ENCODE data around the gene CMSS1. TPM values are rescaled to one million over a fixed set of nuclear protein-coding genes. Genes with fewer than 3 reads are reported as not detected.
A peak's percentile ranks its signal among the peaks of the same experiment; 100 is the strongest.

The CMSS1 gene
- total RNA-seq, 1 donor from 2014 or later: 34.8 TPM

DNA sequence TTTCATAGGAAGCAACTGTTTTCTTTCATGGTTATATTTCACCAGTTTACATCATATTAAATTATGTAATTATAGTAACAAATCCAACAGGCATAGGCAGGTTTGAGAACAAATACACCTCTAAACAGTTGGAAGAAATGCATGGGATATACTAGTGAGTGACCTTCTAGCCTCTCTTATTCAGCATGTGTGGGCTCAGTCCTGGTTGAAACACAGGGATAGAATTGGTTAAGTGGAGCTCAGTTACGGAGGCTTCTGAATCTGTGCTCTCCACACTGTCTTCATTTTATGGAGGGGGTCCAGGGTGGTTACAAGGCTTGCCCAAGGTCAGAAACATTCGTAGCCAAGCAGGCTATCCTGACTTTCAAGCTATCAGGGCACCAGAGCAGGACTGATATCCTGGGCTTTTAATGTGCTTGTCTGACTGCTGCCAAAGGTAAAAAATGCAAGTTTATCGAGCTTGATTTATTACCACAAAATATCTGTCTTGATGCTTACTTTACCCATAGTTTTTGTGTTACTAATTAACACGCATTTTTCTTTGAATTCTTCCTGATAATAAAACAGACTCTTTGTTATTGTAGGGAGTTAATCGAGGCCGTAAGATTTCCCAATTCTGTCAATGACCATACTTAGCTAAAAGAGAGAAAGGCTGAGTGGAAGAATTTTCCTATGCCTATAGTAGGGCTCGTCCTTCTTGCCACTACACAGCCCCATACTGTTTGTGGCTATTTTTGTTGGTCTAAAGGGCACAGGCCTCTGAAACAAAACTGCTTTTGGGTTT is 207.1 kb downstream of the CMSS1 start:
- Histone ChIP-seq H3K4me3 (no peak overlapping the region), H3K27ac (replicated peaks) (peak overlapping the region; percentile 62), H3K4me1 (peaks cover 30% of the 10 kb centered on the region), H3K36me3 (no peaks in the 10 kb centered on the region), H3K27me3 (ENCODE audit: low read depth) (no peaks in the 10 kb centered on the region), H3K9me3 (replicated peaks) (no peaks in the 10 kb centered on the region)
- intact Hi-C loops (cut with micrococcal nuclease): no loop called here
- no peak for DNase-seq
- TF ChIP-seq CTCF (IDR thresholded peaks at IDR 0.05; ENCODE audit: borderline replicate concordance): no peak

GRCh38 chr3:100027321-100027720 is 209.7 kb downstream of the CMSS1 start:
- Histone ChIP-seq H3K4me3 (no peak overlapping the region), H3K4me1 (peaks cover 32% of the 10 kb centered on the region), H3K36me3 (no peaks in the 10 kb centered on the region), H3K9me3 (replicated peaks) (no peaks in the 10 kb centered on the region), H3K27ac (replicated peaks) (no peak overlapping the region), H3K27me3 (ENCODE audit: low read depth) (no peaks in the 10 kb centered on the region)
- intact Hi-C loops (cut with micrococcal nuclease): no loop called here
- no peak for DNase-seq
- TF ChIP-seq CTCF (IDR thresholded peaks at IDR 0.05; ENCODE audit: borderline replicate concordance): no peak

GRCh38 chr3:100029052-100029451 is 211.4 kb downstream of the CMSS1 start:
- no peak overlapping the region for H3K4me3 ChIP-seq
- no peak for DNase-seq
- intact Hi-C loops (cut with micrococcal nuclease): no loop called here
- no peaks in the 10 kb centered on the region for H3K27me3 ChIP-seq (ENCODE audit: low read depth)
- peaks cover 31% of the 10 kb centered on the region for H3K4me1 ChIP-seq
- TF ChIP-seq CTCF (IDR thresholded peaks at IDR 0.05; ENCODE audit: borderline replicate concordance): no peak
- H3K27ac ChIP-seq (replicated peaks): no peak overlapping the region
- H3K9me3 ChIP-seq (replicated peaks): no peaks in the 10 kb centered on the region
- H3K36me3 ChIP-seq: no peaks in the 10 kb centered on the region

DNA sequence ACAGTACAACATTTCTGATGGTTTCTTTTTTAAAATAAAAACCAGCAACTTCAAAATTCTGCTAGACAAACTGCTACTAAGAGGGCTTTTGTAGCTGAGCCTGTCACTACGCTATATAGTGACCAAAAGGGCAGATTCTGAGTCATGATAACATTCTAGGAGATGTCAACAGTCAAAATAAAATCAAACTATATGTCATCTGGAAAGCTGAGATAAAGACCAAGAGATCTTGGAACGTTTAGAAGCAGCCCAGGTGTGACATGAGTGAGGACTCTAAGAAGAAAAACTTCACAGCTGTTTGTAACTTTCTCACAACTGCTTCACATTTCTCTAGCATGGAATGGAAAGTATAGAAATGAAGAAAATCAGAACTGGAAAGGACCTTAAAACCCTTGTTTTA is 212.0 kb downstream of the CMSS1 start:
- Histone ChIP-seq H3K27ac (replicated peaks) (no peak overlapping the region), H3K9me3 (replicated peaks) (no peaks in the 10 kb centered on the region), H3K27me3 (ENCODE audit: low read depth) (no peaks in the 10 kb centered on the region), H3K4me1 (peaks cover 25% of the 10 kb centered on the region), H3K36me3 (no peaks in the 10 kb centered on the region), H3K4me3 (no peak overlapping the region)
- DNase-seq: no peak
- intact Hi-C loops (cut with micrococcal nuclease): no loop called here
- TF ChIP-seq CTCF (IDR thresholded peaks at IDR 0.05; ENCODE audit: borderline replicate concordance): no peak

DNA sequence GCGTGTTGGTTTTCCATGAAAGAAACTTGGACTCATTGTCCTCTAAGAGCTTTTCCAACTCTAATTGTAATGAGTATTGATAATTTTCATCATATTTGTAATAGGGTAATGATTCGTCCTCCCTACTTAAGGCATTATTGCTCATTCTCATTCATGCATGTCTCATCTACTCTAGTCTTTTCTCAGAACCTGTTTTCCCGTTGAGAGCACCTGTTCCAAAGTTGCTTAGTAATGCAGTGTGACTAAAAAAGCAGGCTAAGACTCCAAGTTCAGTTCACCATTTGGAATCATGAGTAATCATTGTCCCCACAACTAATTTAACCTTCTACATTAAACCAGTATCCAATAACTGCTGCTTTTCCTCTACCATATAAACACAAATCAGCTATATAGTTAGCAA is 212.7 kb downstream of the CMSS1 start:
- intact Hi-C loops (cut with micrococcal nuclease): no loop called here
- Histone ChIP-seq H3K4me1 (peaks cover 18% of the 10 kb centered on the region), H3K27ac (replicated peaks) (no peak overlapping the region), H3K27me3 (ENCODE audit: low read depth) (no peaks in the 10 kb centered on the region), H3K36me3 (no peaks in the 10 kb centered on the region), H3K9me3 (replicated peaks) (no peaks in the 10 kb centered on the region), H3K4me3 (no peak overlapping the region)
- no peak for TF ChIP-seq CTCF (IDR thresholded peaks at IDR 0.05; ENCODE audit: borderline replicate concordance)
- DNase-seq: no peak

Measured in left ventricle myocardium inferior (tissue), 1 donor.